SK-N-SH (cell line): ENCODE measurements around the gene CDKN1B.

Source experiments
- CTCF ChIP-seq: fragments of 200-600 bp; sonication (generic); IDR thresholded peaks from 2 replicates; pipeline ENCODE4 v1.6.1; 2017; ENCODE audit warnings: antibody characterized with exemption, mild to moderate bottlenecking, moderate library complexity
- ZBTB33 ChIP-seq: IDR thresholded peaks from 2 replicates; pipeline ENCODE4 v1.4.0; 2012; ENCODE audit warnings: low read depth, borderline replicate concordance

- no peak for TF ChIP-seq CTCF
- TF ChIP-seq ZBTB33, result no peak
Measured at GRCh38 chr12:12748044-12748443, 30.9 kb downstream of the CDKN1B start.
